DMS 273 (cell line): ENCODE data around the gene MRPL3.
A peak's percentile ranks its signal among the peaks of the same experiment; 100 is the strongest.

Experiments used
- DNase-seq: peaks from one replicate; lab custom pipeline; 2025; ENCODE audit not compliant: unreplicated experiment; lab: John Stamatoyannopoulos, UW

MRPL3 gene

DNA sequence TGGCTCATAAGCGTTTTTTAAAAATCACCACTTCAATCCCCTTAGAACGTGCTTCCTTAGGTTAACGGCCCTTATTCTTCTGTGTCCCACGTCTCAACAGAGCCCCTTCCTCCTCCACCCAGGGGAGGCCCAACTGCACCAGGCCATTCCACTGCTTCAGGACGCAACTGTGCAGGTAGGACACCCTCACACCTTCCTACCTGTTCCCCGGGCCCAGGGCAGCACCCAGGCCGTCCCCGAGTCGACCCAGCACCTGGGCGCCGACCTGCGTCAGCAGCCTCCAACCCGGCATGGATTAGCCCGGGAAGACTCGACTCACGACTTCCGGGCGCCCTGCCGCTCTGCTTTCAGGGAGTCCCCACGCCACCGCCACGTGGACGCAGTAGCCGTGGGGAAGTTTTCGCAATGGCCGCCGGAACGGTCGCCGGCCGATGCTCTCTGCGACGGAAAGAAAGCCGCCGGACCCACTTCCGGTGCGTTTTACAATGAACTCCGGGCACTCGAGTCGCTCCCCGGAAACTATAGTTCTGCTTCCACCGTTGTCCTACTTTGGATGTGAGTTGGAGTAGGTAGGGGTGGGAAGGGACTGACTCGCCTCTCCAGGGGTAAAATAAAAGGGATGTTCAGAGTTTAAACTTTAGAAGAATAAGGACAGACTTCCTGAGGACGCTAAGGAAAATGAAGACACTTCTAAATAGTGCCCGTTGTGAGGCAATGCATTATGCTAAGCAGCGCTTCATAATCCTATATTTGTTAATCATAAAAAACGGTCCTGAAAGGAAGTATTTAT is at the start of gene MRPL3:
Gene MRPL3 (minus strand): TSS at position 442 of the 790 bp plus-strand sequence. CDS start 150 bp downstream, at position 292.
- peak; percentile 99 for DNase-seq

DNA sequence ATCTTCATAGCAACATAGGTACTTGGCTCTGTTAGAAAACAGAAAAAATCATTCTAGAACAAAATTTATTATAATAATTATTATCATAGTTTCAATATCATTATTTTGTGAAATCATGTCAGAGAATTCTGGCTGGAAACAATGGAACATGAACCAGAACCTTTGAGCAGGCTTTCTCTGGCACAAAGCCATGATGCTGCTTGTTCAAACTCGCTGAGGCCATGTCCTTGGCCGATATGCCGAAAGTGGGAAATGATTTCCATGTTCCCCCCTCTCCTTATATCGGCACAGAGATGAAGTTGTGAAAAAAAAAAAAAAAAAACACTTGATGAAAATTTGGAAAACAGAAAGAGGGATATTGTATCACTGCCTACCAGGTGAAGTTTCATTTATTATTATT is 49.0 kb upstream of the MRPL3 start:
- DNase-seq: peak; percentile 11

DNA sequence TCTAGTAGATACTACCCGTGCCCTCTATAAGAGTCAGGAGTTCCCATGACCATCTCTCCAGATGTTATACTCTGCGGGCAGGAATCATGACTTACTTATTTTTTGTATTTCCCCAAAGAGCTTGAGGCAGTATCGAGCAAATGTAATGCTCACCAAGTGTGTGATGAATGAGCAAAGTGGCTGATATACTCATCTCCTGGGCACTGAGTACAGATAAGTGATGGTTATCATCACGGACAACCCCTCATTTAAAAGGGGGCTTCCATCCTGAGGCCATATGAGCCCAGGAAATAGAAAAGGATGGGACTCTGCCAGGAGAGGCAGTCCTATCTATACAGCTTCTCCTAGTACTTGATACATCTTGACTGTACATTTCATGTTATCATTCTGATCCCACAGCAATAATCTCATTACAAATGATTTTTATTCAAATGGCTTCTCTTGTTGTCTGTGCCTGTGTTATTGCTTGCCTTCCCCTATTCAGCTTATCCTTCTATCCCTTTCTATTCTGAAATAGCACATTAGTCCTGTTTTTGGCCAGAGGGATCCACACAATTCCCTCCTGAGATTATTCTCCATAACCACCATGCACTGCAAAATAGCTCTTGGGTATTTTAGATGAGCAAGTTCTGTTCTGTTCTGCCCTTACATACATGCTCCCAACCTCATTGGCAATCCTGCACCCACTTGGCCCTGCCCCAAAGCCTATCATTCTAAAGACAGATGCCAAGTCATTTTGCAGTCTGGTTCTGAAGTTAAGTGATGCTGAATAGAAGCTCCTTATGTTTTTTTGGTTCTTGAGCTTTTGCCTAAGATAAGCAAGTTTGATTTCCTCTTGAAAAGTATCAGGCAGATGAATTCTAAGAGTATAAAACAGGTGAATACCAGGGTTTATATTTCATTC is 48.0 kb upstream of the MRPL3 start:
- DNase-seq: peak; percentile 26

DNA sequence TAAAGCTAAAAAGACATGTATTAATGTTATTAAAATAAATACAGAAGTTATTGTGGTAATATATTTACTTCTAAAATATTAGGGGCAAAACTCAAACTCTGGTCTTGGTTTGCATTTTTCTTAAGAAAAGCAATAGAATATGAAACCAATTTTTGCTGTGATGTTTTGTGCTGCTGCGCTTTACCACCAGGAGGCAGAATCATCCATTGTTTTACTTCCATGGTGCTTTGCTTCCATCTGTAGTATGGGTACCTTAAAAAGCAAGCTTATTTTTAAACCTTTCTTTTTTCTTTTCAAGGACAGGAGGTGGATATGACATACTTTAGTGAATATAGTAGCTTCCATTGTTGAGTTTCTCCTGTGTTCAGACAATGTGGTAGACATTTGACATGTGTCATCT is 46.6 kb upstream of the MRPL3 start:
- no peak for DNase-seq

DNA sequence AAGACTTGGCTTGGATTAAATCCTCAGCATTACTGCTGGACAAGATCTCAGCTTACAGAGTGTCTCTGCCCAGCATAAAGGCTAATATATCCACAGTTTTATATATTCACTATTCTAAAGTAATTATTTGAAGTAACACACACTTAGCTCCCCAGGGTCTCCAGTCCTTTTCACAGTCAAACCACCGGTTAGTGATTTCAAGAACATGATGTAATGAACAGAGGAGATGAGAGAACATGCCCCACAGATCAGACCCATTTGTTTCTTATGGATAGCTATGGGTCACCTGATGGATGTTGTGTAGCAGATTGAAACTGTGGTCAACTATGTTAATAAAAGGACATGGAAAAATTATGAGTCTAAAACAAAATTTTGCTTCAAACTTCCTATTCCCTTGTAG is 44.8 kb upstream of the MRPL3 start:
- DNase-seq: no peak

DNA sequence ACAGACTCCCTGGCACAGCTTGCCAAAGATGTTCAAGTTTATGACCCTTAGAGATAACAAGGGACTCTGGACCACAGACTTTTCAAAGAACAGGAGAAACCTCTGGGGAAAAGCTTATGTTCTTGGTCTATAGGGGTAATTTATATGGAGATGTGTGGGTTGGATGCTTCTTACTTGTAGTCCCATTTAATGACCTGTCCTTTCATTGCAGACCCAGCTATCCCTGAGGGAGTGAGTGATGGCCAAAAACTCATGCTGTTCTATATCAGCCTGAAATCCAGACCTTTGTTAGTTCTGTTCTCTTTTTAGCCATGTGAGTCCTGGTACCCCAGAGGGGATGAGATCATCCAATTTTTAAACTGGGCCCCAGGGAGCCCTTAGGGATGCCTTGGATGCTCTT is 43.7 kb upstream of the MRPL3 start:
- DNase-seq: no peak

DNA sequence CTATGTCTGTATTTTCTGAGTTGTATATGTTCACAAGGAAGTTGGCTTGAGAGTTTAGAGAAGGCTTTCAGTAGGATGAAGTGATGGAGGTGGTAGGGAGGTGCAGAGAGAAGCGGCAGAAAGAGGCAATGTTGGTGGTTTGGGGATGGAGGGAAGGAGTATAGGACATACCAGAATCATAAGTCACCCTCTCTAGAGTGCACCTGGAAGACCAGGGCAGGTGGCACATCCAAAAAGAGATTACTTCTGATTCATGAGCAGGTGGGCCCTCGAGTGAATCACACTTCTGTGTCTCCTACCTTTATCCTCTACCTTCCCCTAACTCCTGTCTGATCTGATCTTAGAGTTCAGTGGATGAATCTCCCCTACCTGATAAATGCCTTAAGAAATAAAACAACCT is 41.8 kb upstream of the MRPL3 start:
- DNase-seq: no peak

DNA sequence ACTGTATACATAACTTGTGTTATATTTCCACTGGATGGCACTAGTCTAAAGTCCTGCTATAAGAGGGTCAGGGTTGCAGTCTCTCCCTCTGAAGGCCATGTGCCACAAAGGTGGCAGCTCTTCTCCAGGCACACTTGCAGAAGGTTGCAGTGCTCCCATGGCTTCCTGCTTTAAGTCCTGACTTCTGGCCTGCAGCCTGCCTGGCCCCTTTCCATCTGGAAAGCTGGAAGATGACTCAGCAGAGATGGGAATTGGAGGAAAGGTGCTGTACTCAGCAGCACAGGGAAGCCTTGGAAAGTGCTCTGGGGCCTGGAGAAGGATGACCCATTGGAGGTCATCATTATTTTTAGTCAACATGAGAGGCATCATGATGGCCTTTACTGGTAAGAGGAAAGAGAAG is 40.9 kb upstream of the MRPL3 start:
- DNase-seq: peak; percentile 70

DNA sequence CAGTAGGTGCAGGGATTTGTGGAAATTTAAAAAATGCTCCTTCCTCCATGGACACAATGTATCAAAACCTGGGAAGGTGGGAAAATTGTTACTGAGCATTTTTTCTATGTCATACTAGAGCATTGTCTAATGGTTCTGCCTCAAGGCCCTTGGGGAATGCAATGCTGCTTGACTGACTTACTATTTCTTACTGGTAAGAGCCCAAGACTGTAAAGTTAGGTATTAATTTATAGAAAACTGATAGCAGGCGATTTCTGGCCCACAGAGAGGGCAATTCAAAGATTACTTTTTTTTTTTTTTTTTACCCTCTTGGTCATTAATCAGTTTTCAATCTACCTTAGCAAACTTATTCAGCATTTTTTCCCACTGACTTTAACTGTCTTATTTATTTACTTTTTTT is 38.5 kb upstream of the MRPL3 start:
- no peak for DNase-seq

DNA sequence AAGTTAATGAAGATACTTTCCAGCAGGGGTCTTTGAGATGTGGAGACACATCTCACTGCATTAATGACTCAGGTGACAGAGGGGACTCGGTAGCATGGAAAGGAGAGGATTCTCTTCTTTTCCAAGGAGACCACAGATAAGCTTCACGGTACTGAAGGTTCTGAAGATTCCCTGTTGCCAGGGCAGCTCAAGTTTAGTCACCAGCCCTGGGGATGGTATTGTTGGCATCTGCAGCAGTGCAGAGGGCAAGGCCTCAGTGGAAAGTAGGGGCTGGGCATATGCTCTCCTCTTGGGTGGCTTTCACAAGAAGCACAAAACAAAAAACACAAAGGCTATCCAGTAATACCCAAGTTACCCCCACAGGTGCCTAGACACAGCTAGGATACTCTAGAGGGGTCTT is 38.0 kb upstream of the MRPL3 start:
- no peak for DNase-seq

DNA sequence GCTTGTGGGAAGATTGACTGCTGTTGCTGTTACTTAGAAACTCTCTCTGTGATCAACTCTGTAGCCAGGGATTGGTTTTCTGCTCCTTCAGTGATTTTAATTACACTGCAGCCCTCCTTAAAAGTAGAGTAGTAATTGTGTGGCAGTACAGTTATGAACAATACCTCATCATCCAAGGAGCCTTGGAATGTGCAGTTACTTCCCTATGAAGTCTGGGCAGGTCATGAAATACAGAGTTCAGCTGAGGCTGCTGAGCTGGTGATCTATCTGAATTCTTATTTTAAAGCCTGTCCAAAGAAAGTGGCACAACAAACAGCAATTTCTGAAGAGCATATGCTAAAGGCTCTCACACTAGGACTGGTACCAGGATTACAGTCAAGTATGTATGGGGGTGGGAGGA is 37.4 kb upstream of the MRPL3 start:
- no peak for DNase-seq

DNA sequence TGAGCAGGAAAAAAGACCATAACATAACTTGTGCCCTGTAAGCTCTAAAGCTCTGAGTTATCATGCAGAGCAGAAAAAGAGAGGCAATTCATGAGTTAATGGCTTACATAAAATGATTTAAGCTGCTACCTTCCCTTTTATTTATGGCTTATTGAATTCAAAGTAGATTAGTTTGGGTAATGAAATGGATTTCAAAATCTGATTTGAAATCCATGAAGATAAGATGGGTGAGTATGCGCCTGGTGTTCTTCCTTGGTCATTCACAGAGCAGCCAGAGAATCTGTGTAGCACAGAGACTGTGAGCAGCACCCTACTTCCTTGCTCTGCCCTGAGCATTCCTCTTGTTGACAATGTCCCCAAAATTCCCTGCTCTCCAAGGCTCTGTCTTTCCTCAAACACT is 36.2 kb upstream of the MRPL3 start:
- no peak for DNase-seq

DNA sequence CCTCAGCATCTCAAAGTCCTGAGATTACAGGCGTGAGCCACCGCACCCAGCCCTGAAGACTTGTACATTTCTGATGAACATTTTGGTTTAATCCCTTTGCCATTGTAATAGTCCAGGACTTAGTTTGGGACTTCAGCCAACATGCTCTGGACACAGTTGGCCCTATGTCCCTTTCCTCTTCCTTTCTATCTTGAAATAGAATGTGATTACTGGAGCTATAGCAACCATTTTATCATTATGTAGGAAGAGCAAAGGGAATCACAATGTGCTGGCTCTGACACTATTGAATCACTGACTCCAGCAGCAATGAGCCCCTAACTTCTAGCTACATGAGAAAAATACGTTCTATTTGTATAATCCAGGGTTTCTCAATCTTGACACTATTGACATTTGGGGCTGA is 34.8 kb upstream of the MRPL3 start:
- DNase-seq: no peak

DNA sequence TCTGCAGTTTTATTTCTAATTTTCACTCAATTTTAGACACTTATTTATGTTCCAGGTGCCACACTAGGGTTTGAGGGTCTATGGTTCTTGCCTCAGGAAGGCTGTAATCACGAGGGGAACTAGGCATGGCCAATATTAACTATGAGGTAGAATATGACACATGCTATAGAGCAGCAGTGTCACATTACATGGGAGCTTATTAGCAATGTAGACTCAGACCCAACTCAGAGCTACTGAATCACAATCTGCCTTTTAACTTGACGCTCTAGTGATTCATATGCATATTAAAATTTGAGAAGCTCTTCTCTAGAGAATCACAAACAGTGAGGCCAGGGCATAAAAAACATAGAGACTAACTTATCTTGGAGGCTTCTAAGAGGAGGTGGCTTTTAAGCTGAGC is 32.8 kb upstream of the MRPL3 start:
- DNase-seq: peak; percentile 7

DNA sequence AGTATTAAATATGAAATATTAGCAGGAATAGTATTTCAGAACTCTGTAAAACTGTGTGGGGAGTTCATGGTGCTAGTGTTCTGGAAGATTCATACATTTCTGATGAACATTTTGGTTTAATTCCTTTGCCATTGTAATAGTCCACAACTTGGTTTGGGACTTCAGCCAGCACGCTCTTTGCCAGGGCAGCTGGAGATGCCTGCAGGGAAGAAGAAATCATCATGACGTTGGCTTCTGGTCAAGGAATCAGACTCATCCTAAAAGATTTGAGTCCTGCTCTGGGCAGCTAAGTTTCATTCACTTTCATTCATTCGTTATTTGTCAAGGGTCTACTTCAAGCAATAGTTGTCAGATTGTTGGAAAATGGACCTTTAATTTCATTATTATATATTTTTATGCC is 32.4 kb upstream of the MRPL3 start:
- peak; percentile 17 for DNase-seq

DNA sequence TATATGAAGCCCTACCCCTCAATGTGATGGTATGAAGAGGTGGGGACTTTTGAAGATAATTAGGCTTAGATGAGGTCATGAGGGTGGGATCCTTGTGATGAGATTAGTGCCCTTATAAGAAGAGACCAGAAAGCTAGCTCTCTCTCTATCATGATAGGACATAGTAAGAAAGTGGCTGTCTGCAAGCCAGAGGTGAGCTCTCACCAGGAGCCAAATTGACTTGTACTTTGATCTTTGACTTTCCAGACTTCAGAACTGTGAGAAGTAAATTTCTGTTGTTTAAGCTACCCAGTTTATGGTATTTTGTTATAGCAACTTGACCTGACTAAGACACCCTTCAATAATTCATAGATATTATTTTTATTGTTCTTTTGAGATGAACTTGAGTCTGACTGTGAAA is 29.9 kb upstream of the MRPL3 start:
- DNase-seq: no peak

DNA sequence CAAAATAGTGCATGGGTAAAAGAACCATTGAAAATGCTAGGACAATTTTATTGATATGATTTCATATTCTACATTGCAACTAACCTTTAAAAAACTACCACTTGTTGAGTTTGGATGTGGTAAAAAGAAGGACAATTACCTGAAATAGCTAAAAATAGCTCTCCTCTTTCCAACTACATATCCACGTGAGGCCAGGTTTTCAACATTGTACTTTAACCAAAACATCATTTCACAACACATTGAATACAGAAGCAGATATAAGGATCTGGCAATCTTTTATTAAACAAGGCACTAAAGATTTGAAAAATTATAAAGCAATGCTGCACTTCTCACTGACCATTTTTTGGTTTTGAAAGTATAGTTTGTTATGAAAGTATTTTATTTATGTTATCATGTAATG is 28.1 kb upstream of the MRPL3 start:
- no peak for DNase-seq

DNA sequence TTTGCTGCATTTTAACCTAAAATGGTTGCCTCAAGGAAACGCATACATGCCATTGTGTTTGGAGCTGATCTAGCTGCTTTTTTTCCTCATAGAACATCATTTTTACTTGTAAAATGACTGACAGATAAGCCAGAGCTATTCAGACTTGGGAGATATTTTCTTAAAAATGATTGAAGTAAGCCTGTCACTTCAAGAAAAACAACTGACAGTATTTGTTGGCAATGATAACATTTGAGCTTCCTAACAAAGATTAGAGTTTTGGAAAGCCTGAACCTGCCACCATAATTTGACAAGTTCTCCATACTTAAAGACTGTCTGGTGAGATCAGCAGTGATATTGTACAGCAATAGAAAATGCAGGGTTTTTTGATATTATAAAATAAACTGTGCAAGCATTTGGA is 27.6 kb upstream of the MRPL3 start:
- DNase-seq: no peak

DNA sequence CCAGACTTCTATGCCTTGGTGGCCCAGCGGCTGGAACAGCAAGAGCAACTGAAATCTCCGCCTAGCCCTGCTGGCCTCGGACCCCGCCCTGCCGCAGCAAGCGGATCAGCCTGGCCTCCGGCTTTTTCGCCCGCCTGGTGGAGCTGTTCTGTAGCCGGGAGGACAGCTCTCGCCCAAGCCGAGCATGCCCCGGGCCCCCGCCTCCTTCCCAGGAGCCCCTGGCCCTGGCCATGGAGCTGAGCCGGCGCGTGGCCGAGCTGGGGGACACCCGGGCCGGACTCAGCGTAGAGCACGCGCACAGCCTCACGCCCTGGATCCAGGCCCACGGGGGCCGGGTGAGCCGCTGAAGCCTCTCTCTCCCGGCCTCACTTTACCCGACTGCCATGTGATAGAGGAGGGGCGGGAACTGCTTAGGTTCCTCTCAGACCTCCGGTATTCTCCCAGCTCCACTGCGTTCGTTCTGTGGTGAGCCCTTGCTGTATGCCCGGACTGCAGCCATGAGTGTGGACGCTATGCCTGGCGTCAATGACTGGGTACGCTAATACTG is 24.1 kb upstream of the MRPL3 start:
- no peak for DNase-seq

DNA sequence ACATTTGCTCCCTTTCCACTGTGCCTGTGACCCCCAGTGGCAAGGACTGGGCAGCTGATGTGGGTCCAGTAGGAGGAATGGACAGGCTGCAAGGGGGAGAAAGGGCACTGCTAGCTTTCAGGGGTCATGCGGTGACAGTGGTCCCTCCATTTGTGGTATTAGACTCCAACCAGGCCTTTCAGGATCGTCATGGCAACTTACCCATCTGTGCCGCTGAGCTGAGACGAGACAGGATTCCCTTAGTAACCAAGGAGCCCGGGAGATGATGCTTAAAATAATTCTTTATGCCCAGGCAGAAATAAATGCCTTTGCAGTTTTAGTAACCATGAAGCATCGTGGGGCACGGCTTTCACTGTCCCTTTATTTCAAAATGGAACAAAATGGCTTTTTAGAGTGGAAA is 15.9 kb upstream of the MRPL3 start:
- DNase-seq: no peak

DNA sequence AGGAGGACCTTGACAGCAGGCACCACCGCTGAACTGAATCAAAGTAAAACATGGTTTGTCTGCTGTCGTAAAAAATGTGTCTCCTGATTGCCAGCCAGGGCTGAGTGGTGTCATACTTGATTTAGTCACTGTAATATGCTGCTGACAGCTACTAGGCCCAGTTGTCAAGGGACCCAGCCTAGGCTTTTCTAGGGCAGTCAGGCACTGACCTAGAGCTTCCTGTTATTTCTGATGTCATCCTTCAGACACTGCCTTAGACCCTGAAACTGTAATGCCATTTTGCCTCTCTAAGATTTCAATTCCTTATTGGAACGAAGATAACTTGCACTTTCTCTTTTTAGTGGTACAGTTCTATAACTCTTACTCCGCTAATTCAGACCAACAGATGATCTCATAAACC is 2.6 kb upstream of the MRPL3 start:
- DNase-seq: no peak

DNA sequence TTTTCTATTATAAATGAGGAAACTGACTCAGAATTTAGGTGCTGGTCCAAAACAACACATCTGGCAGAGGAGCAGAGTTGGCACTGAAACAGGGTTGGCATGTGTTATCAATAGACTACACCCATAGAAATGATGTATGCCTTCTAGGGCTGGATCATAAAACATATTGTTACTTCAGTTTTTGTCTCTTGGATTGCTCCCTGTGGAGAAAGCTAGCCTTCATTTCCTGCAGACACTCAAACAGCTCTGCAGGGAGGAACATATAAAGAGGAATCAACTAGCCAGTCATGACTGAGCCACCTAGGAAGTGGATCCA is 507 bp upstream of the MRPL3 start:
- DNase-seq: peak; percentile 41
